ENCODE measurements around the gene APLP1. TPM values are rescaled to one million over a fixed set of nuclear protein-coding genes. Genes with fewer than 3 reads are reported as not detected.
A peak's percentile ranks its signal among the peaks of the same experiment; 100 is the strongest.
"Not testable (repeated sequence)": the region's sequence is repeated elsewhere in the genome, so short reads cannot be mapped to it uniquely, and the experiment has no call there.

APLP1 gene
- total RNA-seq (10 to 100 TPM; 18.0 to 26.3 (median 21.0) TPM), polyA plus RNA-seq (33.2 TPM)
- long read RNA-seq, donor 1, transcript APLP1-201 (17 exons, 2,495 nt), result major isoform, 23 of 104 reads
- long read RNA-seq, donor 1, partial matches to known transcripts, result 5 of 104 reads
- long read RNA-seq, donor 1, other reads (novel, unspliced or antisense), result 76 of 104 reads
- long read RNA-seq, donor 2, transcript APLP1-201 (17 exons, 2,495 nt), result major isoform, 6 of 36 reads
- long read RNA-seq, donor 2, partial matches to known transcripts, result 0 of 36 reads
- long read RNA-seq, donor 2, other reads (novel, unspliced or antisense), result 30 of 36 reads
- long read RNA-seq, donor 3, partial matches to known transcripts, result 4 of 27 reads
- long read RNA-seq, donor 3, other reads (novel, unspliced or antisense), result 22 of 27 reads
- long read RNA-seq, donor 4, transcript APLP1-201 (17 exons, 2,495 nt), result major isoform, 10 of 46 reads
- long read RNA-seq, donor 4, partial matches to known transcripts, result 3 of 46 reads
- long read RNA-seq, donor 4, other reads (novel, unspliced or antisense), result 33 of 46 reads

DNA sequence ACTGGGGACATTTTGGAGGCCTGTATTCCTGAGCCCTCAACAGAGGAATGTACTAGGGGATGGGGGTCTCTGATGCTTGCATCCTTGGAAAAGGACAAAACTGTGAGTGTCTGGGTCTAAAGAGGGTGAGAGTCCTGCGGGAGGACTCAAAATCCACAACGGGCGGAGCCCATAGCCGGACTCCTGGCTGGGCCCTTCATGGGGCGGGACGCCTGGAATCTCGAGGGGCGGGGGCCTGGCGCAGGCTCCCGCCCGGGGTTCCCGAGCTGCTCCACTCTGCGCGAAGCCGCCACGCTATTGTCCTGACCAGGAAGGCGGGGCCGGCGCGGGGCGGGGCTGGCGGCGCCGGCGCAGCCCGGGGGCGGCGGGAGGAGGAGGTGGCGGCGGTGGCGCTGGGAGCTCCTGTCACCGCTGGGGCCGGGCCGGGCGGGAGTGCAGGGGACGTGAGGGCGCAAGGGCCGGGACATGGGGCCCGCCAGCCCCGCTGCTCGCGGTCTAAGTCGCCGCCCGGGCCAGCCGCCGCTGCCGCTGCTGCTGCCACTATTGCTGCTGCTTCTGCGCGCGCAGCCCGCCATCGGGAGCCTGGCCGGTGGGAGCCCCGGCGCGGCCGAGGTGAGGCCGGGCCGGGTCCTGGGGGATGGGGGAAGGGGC is at the start of gene APLP1:
Gene APLP1, plus strand, starts transcription at position 403 of the 651 bp plus-strand sequence. Its CDS starts 63 bp downstream, at position 466.
- Histone ChIP-seq H3K27ac (ENCODE audit: low read length) (no peak within 1 kb of the TSS), H3K9me3 (ENCODE audit: control insufficient read depth, low read length) (no peaks in the 10 kb centered on the region), H3K4me3 (ENCODE audit: low read length) (peak within 1 kb of the TSS; percentile 73), H3K27me3 (ENCODE audit: control insufficient read depth, insufficient read depth) (no peaks in the 10 kb centered on the region), H3K4me1 (ENCODE audit: control insufficient read depth, insufficient read depth, low read length) (no peaks in the 10 kb centered on the region)
- intact Hi-C loops (cut with DNase I), result no loop called here
- ATAC-seq, result peak; percentile 94 to 95
- WGBS, result 1% methylated on average over 60 of the region's 60 CpGs
- peak; percentile 84 to 93 (median 92) for DNase-seq

DNA sequence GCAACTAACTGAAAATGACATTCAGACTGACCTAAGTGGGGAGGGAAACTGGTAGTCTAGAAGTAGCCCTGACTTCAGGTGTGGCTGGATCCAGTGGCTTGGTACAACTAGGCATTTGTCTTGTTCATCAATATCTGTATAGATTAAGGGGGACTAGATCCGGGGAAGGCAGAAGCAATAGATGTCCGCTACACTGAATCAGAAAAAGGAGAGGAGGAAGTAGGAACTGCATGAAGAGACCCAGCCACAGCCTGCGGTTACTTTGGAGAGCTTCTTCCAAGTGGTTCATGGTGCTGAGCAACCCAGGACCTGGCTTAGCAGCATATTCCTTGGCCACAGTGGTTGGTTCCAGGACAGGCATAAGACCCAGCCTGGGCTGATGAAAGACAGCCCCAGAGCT is 45.8 kb upstream of the APLP1 start:
- no peaks in the 10 kb centered on the region for H3K27me3 ChIP-seq (ENCODE audit: control insufficient read depth, insufficient read depth)
- WGBS, result 75% methylated on average over 3 of the region's 3 CpGs

DNA sequence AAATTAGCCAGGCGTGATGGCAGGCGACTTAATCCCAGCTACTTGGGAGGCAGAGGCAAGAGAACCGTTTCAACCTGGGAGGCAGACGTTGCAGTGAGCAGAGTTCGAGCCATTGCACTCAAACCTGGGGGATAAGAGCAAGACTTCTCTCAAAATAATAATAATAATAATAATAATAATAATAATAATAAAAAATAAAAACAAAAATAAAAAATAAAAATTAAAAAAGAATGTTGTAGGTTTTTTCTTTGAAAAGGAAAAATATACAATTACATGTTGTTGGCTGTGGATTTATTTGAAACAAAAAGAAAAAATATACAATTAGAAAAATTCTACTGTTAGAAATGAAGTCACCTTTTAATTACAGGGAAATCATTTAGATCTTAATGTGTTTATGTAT is 44.2 kb upstream of the APLP1 start:
- Histone ChIP-seq H3K4me3 (ENCODE audit: low read length) (no peak overlapping the region), H3K9me3 (ENCODE audit: control insufficient read depth, low read length) (no peaks in the 10 kb centered on the region), H3K27ac (ENCODE audit: low read length) (no peak overlapping the region), H3K4me1 (ENCODE audit: control insufficient read depth, insufficient read depth, low read length) (no peaks in the 10 kb centered on the region), H3K27me3 (ENCODE audit: control insufficient read depth, insufficient read depth) (no peaks in the 10 kb centered on the region)
- 81% methylated on average over 5 of the region's 5 CpGs for WGBS
- DNase-seq (no peak), ATAC-seq (no peak)
- intact Hi-C loops (cut with DNase I), result loop anchor here in 1 of 4 donors (5.0 kb wide), 1 partner anchor 132 kb away; no protein-coding TSS in a partner anchor

More for the DNA sequence above, 45.8 kb upstream of the APLP1 start:
- ATAC-seq, result no peak
- no peak for DNase-seq
- Histone ChIP-seq H3K27ac (ENCODE audit: low read length) (no peak overlapping the region), H3K4me3 (ENCODE audit: low read length) (no peak overlapping the region), H3K4me1 (ENCODE audit: control insufficient read depth, insufficient read depth, low read length) (no peaks in the 10 kb centered on the region), H3K9me3 (ENCODE audit: control insufficient read depth, low read length) (no peaks in the 10 kb centered on the region)
- intact Hi-C loops (cut with DNase I), result loop anchor here in 1 of 4 donors (5.0 kb wide), 1 partner anchor 130 kb away; no protein-coding TSS in a partner anchor

DNA sequence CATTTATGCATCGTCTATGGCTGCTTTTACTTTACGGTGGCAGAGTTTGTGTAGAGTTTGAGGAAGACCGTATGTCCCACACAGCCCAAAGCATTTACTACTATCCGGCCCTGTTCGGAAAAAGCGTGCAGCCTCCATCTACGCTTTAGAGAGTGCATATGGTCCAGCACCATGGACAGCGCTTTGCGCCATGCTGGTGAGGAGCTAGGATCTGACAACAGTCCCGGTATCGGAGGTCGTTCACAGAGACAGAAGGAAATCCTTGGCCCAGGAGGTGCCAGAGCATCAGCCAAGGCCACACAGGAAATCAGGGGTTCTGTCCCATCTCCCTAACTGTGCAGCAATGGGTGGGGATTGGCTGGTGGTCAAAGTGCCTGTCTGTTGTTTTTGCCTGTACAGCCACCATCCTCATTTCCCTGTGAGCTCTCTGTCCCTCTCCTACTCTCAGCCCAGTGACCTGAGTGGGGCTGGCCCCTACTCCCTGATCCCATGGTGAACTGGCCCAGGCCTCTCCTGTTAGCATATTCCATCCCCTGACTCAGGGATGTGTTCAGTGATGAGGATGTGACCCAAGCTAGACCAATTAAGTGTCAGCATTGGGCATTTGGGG is 39.6 kb upstream of the APLP1 start:
- Histone ChIP-seq H3K4me3 (ENCODE audit: low read length) (no peak overlapping the region), H3K27ac (ENCODE audit: low read length) (no peak overlapping the region), H3K4me1 (ENCODE audit: control insufficient read depth, insufficient read depth, low read length) (no peaks in the 10 kb centered on the region), H3K9me3 (ENCODE audit: control insufficient read depth, low read length) (no peaks in the 10 kb centered on the region), H3K27me3 (ENCODE audit: control insufficient read depth, insufficient read depth) (no peaks in the 10 kb centered on the region)
- DNase-seq (peak; percentile 64 to 85 (median 80)), ATAC-seq (peak; percentile 40 to 73)
- 10% methylated on average over 12 of the region's 12 CpGs for WGBS
- intact Hi-C loops (cut with DNase I), result no loop called here

DNA sequence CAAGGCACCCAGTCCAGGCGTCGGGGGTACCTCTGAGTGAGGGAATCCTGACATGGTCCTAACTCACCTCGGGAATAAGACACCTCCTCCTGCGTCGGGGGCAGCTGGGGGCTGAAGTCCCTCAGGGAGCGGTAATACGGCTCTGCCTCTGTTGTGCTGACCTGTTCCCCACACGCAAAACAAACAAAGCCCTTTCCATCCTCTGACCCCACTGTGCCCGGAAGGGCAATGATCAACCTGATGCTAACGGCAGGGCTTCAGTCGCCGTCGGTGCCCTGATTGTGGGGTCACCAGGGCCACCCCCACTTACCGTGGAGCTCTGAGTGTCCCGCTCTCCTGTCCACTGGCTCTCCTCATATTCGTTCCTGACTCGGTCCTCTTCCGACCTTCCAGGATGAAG is 37.4 kb upstream of the APLP1 start:
- Histone ChIP-seq H3K9me3 (ENCODE audit: control insufficient read depth, low read length) (no peaks in the 10 kb centered on the region), H3K27ac (ENCODE audit: low read length) (no peak overlapping the region), H3K4me3 (ENCODE audit: low read length) (no peak overlapping the region), H3K4me1 (ENCODE audit: control insufficient read depth, insufficient read depth, low read length) (no peaks in the 10 kb centered on the region), H3K27me3 (ENCODE audit: control insufficient read depth, insufficient read depth) (no peaks in the 10 kb centered on the region)
- 74% methylated on average over 18 of the region's 18 CpGs for WGBS
- intact Hi-C loops (cut with DNase I), result no loop called here
- DNase-seq (no peak), ATAC-seq (no peak)

DNA sequence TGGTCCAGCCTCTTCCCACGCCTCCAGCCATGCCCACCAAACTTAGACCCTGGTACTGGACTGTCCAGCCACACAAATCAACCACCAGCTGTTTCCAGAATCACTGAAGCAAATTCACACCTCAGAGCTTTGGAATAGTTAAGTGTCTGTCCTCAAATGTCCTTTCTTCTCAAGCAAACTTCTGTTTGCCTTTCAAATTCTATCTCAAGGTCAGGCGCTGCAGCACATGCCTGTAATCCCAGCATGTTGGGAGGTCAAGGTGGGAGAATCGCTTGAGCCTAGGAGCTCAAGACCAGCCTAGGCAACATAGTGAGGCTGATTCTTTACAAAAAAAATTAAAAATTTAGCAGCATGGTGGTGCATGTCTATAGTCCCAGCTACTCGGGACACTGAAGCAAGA is 36.3 kb upstream of the APLP1 start:
- 73% methylated on average over 4 of the region's 4 CpGs for WGBS
- ATAC-seq (no peak), DNase-seq (no peak)
- Histone ChIP-seq H3K4me1 (ENCODE audit: control insufficient read depth, insufficient read depth, low read length) (no peaks in the 10 kb centered on the region), H3K4me3 (ENCODE audit: low read length) (no peak overlapping the region), H3K27ac (ENCODE audit: low read length) (no peak overlapping the region), H3K9me3 (ENCODE audit: control insufficient read depth, low read length) (no peaks in the 10 kb centered on the region), H3K27me3 (ENCODE audit: control insufficient read depth, insufficient read depth) (no peaks in the 10 kb centered on the region)
- intact Hi-C loops (cut with DNase I), result no loop called here

DNA sequence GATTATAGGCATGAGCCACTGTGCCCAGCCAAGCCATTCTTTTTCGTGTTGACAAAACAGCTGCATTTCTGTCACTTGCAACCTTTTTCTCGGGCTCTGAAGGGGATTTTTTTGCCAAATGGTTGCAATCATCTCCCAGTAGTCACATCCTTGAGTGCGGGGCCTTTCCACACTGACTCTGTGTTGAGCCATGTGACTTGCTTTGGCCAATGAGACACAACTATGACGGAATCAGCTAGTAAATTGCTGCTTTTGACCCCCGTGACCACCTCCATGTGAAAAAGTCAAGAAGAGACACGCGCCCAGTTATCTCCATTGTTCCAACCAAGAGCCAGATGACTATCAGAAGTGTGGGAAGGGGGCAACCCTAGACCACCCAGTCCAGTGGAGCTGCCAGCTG is 34.4 kb upstream of the APLP1 start:
- DNase-seq (no peak), ATAC-seq (no peak)
- no peaks in the 10 kb centered on the region for H3K9me3 ChIP-seq (ENCODE audit: control insufficient read depth, low read length)
- H3K27me3 ChIP-seq (ENCODE audit: control insufficient read depth, insufficient read depth), result no peaks in the 10 kb centered on the region
- no peak overlapping the region for H3K27ac ChIP-seq (ENCODE audit: low read length)
- H3K4me1 ChIP-seq (ENCODE audit: control insufficient read depth, insufficient read depth, low read length), result no peaks in the 10 kb centered on the region
- intact Hi-C loops (cut with DNase I), result no loop called here
- H3K4me3 ChIP-seq (ENCODE audit: low read length), result no peak overlapping the region
- WGBS, result 49% methylated on average over 7 of the region's 7 CpGs

DNA sequence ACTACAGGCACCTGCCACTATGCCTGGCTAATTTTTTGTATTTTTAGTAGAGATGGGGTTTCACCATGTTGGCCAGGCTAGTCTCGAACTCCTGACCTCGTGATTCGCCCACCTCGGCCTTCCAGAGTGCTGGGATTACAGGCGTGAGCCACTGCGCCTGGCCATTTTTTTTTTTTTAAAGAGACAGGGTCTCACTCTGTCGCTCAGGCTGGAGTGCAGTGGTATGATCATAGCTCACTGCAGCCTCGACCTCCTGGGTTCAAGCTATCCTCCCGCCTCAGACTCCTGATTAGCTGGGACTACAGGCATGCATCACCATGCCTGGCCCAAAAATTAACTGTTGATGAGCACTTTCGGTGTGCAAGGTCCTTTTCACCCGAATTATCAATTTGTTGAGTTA is 32.3 kb upstream of the APLP1 start:
- H3K4me3 ChIP-seq (ENCODE audit: low read length); H3K4me1 ChIP-seq (ENCODE audit: control insufficient read depth, insufficient read depth, low read length); DNase-seq; H3K27ac ChIP-seq (ENCODE audit: low read length); H3K9me3 ChIP-seq (ENCODE audit: control insufficient read depth, low read length); ATAC-seq; H3K27me3 ChIP-seq (ENCODE audit: control insufficient read depth, insufficient read depth); intact Hi-C loops (cut with DNase I): not testable (repeated sequence)
- 56% methylated on average over 11 of the region's 11 CpGs for WGBS

DNA sequence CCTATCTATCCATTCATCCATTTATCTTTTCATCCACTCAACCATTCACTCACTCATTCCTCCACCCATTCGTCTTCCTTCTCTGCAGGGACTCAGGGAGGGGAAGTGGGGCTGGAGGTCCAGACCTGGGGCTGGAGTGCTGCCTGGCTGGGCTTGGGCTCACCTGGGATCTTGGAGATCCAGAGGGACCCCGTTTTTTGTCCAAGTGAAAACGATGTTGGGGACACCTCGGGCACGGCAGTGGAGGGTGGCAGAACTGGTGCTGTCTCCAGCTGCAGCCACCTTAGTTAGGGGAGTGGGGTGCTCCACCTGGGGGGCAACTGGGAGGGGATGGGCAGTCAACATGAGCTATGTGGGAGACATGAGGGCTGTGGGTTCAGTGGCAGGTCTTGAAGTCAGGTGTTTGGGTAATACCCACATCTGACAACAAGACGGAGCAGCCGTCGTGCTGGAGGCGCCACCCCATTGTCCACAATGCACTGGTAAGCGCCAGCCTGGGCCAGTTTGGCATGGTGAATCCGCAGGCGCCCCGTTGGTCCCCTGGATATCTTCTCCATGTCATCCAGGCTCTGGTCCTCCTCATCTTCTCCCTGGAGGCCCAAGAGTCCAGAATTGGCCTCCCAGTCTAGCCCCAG is 26.3 kb upstream of the APLP1 start:
- DNase-seq (no peak), ATAC-seq (no peak)
- intact Hi-C loops (cut with DNase I), result no loop called here
- 83% methylated on average over 13 of the region's 13 CpGs for WGBS
- H3K9me3 ChIP-seq (ENCODE audit: control insufficient read depth, low read length), result no peaks in the 10 kb centered on the region
- H3K27ac ChIP-seq (ENCODE audit: low read length), result no peak overlapping the region
- H3K27me3 ChIP-seq (ENCODE audit: control insufficient read depth, insufficient read depth), result no peaks in the 10 kb centered on the region
- no peaks in the 10 kb centered on the region for H3K4me1 ChIP-seq (ENCODE audit: control insufficient read depth, insufficient read depth, low read length)
- H3K4me3 ChIP-seq (ENCODE audit: low read length), result no peak overlapping the region

DNA sequence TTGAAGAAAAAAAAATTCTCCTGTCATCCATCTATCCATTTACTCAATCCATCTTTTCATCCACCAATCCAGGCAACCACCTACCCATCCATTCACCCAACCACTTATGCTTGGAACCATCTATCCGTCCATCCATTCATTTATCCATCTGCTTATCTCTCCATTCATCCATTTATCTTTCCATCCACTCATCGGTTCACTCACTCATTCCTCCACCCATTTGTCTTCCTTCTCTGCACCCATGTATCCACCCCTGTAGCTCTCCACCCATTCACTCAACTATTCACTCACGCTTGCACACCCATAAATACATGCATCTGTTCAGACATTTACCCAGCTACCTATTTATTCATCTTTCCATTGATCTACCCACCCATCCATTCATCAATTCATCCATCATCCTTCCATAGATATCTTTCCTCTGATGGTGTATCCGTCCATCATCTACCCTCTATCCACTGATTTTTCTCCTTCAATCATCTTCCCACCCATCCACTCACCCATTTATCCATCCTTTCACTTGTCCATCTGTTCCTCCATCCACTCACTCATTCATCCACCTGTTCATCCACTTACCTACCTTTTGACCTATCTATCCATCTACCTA is 25.6 kb upstream of the APLP1 start:
- Histone ChIP-seq H3K27ac (ENCODE audit: low read length) (no peak overlapping the region), H3K4me1 (ENCODE audit: control insufficient read depth, insufficient read depth, low read length) (no peaks in the 10 kb centered on the region), H3K9me3 (ENCODE audit: control insufficient read depth, low read length) (no peaks in the 10 kb centered on the region), H3K4me3 (ENCODE audit: low read length) (no peak overlapping the region), H3K27me3 (ENCODE audit: control insufficient read depth, insufficient read depth) (no peaks in the 10 kb centered on the region)
- intact Hi-C loops (cut with DNase I), result no loop called here
- 79% methylated on average over 4 of the region's 4 CpGs for WGBS
- ATAC-seq, result no peak
- no peak for DNase-seq

Data from right cardiac atrium (tissue), 5 donors.